Neural cell (in vitro differentiated cells): ENCODE measurements around the gene STAC.

Experiments used
- POLR2AphosphoS5 ChIP-seq: IDR thresholded peaks from 2 replicates; pipeline ENCODE4 v1.6.1; 2012
- TF ChIP-seq, protein P1 (sequence below): fragments of 450-650 bp; IDR thresholded peaks from 2 replicates; pipeline ENCODE4 v1.5.1; 2014; ENCODE audit warnings: antibody characterized with exemption, mild to moderate bottlenecking, moderate library complexity; ENCODE audit not compliant: poor library complexity, severe bottlenecking
- TF ChIP-seq, protein P2 (sequence below): IDR thresholded peaks from 2 replicates; pipeline ENCODE4 v1.6.1; 2012; ENCODE audit warnings: borderline replicate concordance

DNA sequence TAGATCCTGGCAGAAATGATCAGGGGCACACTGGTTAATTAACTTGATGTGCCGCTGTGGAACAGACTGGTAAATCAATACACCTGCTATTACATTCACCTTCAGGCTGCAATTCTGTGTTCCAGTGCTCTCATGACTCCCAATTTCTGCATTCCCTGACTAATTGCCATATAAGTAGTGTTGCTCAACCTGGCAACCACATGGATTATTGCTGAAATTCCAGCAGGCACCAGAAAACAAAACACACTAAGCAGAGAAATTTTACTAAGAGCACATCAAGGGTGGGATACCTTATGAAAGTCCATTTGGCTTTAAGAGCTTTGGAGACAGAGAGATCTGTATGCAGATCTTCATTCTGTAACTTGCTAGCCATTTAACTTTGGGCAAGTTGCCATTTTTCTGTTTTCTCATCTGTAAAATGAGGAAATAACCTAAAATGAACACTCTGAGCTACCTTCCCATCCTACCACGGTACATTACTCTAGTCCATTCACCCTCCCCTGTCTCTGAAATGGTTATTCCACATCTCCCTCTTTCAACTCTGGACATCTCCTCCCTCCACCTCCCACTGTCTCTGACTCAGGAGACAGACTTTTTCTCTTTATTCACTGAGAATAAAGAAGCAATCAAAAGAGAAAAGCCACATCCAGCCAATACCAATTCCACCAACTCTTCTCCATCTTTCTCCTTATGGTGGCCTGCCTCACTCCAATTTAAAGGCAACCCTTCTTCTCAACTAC, 54.6 kb downstream of the STAC start:
- TF ChIP-seq, protein P1, sequence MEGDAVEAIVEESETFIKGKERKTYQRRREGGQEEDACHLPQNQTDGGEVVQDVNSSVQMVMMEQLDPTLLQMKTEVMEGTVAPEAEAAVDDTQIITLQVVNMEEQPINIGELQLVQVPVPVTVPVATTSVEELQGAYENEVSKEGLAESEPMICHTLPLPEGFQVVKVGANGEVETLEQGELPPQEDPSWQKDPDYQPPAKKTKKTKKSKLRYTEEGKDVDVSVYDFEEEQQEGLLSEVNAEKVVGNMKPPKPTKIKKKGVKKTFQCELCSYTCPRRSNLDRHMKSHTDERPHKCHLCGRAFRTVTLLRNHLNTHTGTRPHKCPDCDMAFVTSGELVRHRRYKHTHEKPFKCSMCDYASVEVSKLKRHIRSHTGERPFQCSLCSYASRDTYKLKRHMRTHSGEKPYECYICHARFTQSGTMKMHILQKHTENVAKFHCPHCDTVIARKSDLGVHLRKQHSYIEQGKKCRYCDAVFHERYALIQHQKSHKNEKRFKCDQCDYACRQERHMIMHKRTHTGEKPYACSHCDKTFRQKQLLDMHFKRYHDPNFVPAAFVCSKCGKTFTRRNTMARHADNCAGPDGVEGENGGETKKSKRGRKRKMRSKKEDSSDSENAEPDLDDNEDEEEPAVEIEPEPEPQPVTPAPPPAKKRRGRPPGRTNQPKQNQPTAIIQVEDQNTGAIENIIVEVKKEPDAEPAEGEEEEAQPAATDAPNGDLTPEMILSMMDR, result no peak
- TF ChIP-seq, protein P2, sequence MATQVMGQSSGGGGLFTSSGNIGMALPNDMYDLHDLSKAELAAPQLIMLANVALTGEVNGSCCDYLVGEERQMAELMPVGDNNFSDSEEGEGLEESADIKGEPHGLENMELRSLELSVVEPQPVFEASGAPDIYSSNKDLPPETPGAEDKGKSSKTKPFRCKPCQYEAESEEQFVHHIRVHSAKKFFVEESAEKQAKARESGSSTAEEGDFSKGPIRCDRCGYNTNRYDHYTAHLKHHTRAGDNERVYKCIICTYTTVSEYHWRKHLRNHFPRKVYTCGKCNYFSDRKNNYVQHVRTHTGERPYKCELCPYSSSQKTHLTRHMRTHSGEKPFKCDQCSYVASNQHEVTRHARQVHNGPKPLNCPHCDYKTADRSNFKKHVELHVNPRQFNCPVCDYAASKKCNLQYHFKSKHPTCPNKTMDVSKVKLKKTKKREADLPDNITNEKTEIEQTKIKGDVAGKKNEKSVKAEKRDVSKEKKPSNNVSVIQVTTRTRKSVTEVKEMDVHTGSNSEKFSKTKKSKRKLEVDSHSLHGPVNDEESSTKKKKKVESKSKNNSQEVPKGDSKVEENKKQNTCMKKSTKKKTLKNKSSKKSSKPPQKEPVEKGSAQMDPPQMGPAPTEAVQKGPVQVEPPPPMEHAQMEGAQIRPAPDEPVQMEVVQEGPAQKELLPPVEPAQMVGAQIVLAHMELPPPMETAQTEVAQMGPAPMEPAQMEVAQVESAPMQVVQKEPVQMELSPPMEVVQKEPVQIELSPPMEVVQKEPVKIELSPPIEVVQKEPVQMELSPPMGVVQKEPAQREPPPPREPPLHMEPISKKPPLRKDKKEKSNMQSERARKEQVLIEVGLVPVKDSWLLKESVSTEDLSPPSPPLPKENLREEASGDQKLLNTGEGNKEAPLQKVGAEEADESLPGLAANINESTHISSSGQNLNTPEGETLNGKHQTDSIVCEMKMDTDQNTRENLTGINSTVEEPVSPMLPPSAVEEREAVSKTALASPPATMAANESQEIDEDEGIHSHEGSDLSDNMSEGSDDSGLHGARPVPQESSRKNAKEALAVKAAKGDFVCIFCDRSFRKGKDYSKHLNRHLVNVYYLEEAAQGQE, result no peak
- no peak for TF ChIP-seq POLR2AphosphoS5
